Ishikawa (cell line): ENCODE measurements around the gene SLC46A3.

Experiments
- CEBPB ChIP-seq: IDR thresholded peaks from 2 replicates; pipeline ENCODE4 v1.6.1; 2012
- CREB1 ChIP-seq: IDR thresholded peaks from 2 replicates; pipeline ENCODE4 v1.6.1; 2012; ENCODE audit warnings: low read depth
- EGR1 ChIP-seq: IDR thresholded peaks from 2 replicates; pipeline ENCODE4 v1.6.1; 2012
- EP300 ChIP-seq: IDR thresholded peaks from 2 replicates; pipeline ENCODE4 v1.6.1; 2012; ENCODE audit warnings: borderline replicate concordance
- FOXM1 ChIP-seq: IDR thresholded peaks from 2 replicates; pipeline ENCODE4 v1.6.1; 2012; ENCODE audit warnings: low read depth, borderline replicate concordance
- NFIC ChIP-seq: IDR thresholded peaks from 2 replicates; pipeline ENCODE4 v1.6.1; 2012
- RAD21 ChIP-seq: IDR thresholded peaks from 2 replicates; pipeline ENCODE4 v1.6.1; 2012; ENCODE audit warnings: low read depth
- TAF1 ChIP-seq: IDR thresholded peaks from 2 replicates; pipeline ENCODE4 v1.6.1; 2012; ENCODE audit warnings: low read depth, mild to moderate bottlenecking
- TCF12 ChIP-seq: IDR thresholded peaks from 2 replicates; pipeline ENCODE4 v1.6.1; 2012; ENCODE audit warnings: low read depth
- TEAD4 ChIP-seq: IDR thresholded peaks from 2 replicates; pipeline ENCODE4 v1.6.1; 2012
- YY1 ChIP-seq: IDR thresholded peaks from 2 replicates; pipeline ENCODE4 v1.6.1; 2012; ENCODE audit warnings: low read depth
- ZBTB7A ChIP-seq: IDR thresholded peaks from 2 replicates; pipeline ENCODE4 v1.6.1; 2012; ENCODE audit warnings: low read depth
- TF ChIP-seq, protein P1 (sequence below): IDR thresholded peaks from 2 replicates; pipeline ENCODE4 v1.6.1; 2012
- TF ChIP-seq, protein P2 (sequence below): IDR thresholded peaks from 2 replicates; pipeline ENCODE4 v1.6.1; 2012; ENCODE audit warnings: low read depth, mild to moderate bottlenecking
- TF ChIP-seq, protein P3 (sequence below): IDR thresholded peaks from 2 replicates; pipeline ENCODE4 v1.6.1; 2012

SLC46A3 gene

DNA sequence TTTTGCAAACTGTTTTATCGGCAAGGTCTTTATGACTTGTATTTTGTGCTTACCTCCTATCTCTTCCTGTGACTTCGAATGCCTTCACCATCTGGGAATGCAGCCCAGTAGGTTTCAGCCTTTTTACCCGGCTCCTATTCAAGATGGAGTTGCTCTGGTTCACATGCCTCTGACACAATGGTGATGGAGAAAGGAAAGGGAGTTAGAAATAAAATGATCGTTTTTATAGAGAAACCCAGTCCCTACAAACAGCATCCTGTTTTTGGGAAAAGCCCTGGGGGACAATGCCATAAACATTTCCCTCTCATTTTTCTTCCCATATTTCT lies 27.5 kb upstream of the SLC46A3 start:
- TF ChIP-seq TCF12: no peak
- TF ChIP-seq, protein P1, sequence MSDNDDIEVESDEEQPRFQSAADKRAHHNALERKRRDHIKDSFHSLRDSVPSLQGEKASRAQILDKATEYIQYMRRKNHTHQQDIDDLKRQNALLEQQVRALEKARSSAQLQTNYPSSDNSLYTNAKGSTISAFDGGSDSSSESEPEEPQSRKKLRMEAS: no peak

DNA sequence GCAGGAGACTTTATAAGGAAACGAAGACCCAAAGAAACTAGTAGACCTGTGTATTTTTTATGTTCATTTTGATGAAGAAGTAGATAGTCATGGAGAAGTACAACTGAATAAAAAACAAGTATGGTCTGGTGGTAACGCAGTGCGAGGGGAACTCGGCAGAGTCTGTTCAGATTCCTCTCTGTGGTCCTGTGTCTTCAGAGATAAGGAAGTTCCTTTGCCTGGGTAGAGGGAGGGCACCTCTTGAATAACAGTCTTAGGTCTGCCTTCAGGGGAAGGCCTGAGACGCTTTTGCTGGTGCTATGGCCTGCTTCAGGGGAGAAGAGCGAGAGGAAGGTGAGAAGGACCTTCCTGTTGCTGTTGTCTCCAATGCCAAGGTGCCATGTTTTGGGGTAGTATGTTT lies 25.9 kb upstream of the SLC46A3 start:
- TF ChIP-seq RAD21 (no peak), EGR1 (no peak), ZBTB7A (no peak), CEBPB (no peak), TEAD4 (no peak), TCF12 (no peak), TAF1 (no peak), FOXM1 (no peak), YY1 (no peak), CREB1 (no peak), NFIC (no peak), EP300 (no peak)
- TF ChIP-seq, protein P2, sequence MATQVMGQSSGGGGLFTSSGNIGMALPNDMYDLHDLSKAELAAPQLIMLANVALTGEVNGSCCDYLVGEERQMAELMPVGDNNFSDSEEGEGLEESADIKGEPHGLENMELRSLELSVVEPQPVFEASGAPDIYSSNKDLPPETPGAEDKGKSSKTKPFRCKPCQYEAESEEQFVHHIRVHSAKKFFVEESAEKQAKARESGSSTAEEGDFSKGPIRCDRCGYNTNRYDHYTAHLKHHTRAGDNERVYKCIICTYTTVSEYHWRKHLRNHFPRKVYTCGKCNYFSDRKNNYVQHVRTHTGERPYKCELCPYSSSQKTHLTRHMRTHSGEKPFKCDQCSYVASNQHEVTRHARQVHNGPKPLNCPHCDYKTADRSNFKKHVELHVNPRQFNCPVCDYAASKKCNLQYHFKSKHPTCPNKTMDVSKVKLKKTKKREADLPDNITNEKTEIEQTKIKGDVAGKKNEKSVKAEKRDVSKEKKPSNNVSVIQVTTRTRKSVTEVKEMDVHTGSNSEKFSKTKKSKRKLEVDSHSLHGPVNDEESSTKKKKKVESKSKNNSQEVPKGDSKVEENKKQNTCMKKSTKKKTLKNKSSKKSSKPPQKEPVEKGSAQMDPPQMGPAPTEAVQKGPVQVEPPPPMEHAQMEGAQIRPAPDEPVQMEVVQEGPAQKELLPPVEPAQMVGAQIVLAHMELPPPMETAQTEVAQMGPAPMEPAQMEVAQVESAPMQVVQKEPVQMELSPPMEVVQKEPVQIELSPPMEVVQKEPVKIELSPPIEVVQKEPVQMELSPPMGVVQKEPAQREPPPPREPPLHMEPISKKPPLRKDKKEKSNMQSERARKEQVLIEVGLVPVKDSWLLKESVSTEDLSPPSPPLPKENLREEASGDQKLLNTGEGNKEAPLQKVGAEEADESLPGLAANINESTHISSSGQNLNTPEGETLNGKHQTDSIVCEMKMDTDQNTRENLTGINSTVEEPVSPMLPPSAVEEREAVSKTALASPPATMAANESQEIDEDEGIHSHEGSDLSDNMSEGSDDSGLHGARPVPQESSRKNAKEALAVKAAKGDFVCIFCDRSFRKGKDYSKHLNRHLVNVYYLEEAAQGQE: no peak
- TF ChIP-seq, protein P1: no peak
- TF ChIP-seq, protein P3, sequence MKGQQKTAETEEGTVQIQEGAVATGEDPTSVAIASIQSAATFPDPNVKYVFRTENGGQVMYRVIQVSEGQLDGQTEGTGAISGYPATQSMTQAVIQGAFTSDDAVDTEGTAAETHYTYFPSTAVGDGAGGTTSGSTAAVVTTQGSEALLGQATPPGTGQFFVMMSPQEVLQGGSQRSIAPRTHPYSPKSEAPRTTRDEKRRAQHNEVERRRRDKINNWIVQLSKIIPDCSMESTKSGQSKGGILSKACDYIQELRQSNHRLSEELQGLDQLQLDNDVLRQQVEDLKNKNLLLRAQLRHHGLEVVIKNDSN: no peak

DNA sequence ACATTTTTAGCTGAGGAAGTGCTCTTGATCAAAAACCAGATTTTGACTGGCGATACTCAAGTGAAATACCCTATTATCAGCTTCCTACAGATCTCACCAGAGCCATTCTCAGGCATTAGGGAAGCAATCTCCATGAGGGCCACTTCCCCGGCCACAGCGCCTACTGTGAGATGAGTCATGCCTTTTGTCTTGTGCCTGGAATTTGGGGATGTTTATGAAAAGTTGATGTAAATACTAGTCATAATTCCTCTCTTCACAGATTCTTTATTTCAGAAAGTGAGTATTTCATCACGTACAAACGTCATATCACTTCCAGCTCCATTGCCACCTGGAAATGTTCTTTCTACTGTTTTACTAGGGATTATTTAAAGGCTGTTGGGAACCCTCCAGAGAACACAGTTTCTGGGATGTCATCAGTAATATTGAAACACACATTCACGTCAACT lies 25.3 kb upstream of the SLC46A3 start:
- no peak for TF ChIP-seq ZBTB7A
- TF ChIP-seq TEAD4: no peak
- TF ChIP-seq TAF1: no peak
- TF ChIP-seq, protein P3: no peak
- no peak for TF ChIP-seq YY1
- TF ChIP-seq, protein P1: no peak
- no peak for TF ChIP-seq NFIC
- no peak for TF ChIP-seq CREB1
- no peak for TF ChIP-seq EP300
- no peak for TF ChIP-seq TCF12
- TF ChIP-seq CEBPB: no peak
- TF ChIP-seq FOXM1: no peak
- TF ChIP-seq EGR1: no peak
- no peak for TF ChIP-seq RAD21

DNA sequence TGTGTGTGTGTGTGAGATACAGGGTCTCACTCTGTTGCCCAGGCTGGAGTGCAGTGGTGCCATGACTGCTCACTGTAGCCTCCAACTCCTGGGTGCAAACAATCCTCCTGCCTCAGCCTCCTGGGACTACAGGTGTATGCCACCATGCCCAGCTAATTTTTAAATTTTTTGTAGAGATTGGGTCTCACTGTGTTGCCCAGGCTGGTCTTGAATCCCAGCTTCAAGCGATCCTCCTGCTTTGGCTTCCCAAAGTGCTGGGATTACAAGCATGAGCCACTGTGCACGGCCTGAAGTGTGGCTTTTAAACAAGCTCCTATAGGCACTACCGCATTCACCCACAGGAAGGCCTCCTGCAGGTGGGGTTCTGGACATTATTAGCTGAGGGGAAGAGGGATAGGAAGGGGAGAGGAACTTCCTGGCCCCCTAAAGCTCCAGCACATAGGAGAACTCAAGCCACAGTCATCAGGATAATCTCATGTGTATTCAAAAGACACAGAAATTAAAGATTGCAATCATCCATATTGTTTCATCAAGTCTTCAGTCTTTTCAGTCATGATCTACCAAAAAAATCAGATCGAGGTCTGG lies 24.8 kb upstream of the SLC46A3 start:
- TF ChIP-seq TAF1: no peak
- TF ChIP-seq TEAD4: no peak
- TF ChIP-seq, protein P1: no peak
- TF ChIP-seq TCF12: no peak
- TF ChIP-seq ZBTB7A: no peak
- no peak for TF ChIP-seq CREB1
- TF ChIP-seq, protein P2: no peak
- TF ChIP-seq NFIC: no peak
- TF ChIP-seq EP300: no peak
- no peak for TF ChIP-seq YY1
- TF ChIP-seq, protein P3: no peak

DNA sequence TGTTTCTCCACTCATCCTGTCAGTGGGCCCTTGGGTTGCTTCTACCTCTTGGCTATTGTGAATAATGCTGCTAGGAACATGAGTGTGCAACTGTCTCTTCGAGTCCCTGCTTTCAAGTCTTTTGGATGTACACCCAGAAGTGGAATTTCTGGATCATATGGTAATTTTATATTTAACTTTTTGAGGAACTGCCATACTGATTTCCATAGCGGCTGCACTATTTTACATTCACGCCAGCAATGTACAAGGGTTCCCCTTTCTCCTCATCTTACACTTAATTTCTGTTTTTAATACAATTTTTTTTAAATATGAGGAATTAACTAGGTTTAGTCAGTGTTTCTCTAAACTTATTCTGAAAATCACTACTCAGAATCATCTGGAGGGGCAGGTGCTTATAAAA lies 24.2 kb upstream of the SLC46A3 start:
- TF ChIP-seq YY1 (no peak), EGR1 (no peak), NFIC (no peak), CEBPB (no peak)

DNA sequence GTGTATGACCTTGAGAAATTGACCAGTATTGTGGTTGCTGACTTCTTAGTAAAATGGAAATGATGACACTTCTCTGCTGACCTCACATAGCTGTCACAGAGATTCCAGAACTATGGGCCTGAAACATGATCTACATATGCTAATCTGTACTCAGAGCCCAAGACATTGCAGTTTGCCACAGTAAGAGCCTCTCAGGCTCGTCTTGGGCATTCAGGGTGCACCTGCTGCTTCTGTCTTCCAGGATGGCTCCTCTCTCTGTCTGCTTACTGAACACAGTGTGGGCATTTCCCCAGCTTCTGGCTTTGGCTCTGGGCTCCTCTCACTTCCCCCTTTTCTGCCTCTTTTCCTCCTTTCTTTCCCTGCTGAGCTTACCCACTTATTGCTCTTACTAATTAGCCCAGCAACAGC lies 22.3 kb upstream of the SLC46A3 start:
- no peak for TF ChIP-seq CREB1
- TF ChIP-seq EGR1: no peak
- no peak for TF ChIP-seq NFIC
- TF ChIP-seq, protein P2: no peak
- no peak for TF ChIP-seq YY1
- TF ChIP-seq, protein P3: no peak
- TF ChIP-seq RAD21: no peak
- TF ChIP-seq TEAD4: no peak
- TF ChIP-seq TCF12: no peak
- TF ChIP-seq FOXM1: no peak
- TF ChIP-seq, protein P1: no peak
- TF ChIP-seq EP300: no peak
- no peak for TF ChIP-seq ZBTB7A
- no peak for TF ChIP-seq TAF1
- no peak for TF ChIP-seq CEBPB
